Nephron progenitor cell (in vitro differentiated cells): Measurements from ENCODE around the gene CTNNA3.

Source experiments
- DNase-seq: peaks from one replicate; pipeline ENCODE4 v3.0.0; 2021
- H3K27ac Mint-ChIP-seq: 2 replicates; pipeline ENCODE4 v1.8.0; 2021; ENCODE audit warnings: mild to moderate bottlenecking, moderate library complexity, mixed read lengths
- H3K27me3 Mint-ChIP-seq: 2 replicates; pipeline ENCODE4 v1.8.0; 2021; ENCODE audit warnings: mild to moderate bottlenecking, low read depth, mixed read lengths; ENCODE audit not compliant: poor library complexity
- H3K36me3 Mint-ChIP-seq: 2 replicates; pipeline ENCODE4 v1.8.0; 2021; ENCODE audit warnings: low read depth, mixed read lengths
- H3K4me1 Mint-ChIP-seq: 2 replicates; pipeline ENCODE4 v1.8.0; 2021; ENCODE audit warnings: mixed read lengths
- H3K4me3 Mint-ChIP-seq: 2 replicates; pipeline ENCODE4 v1.8.0; 2021; ENCODE audit warnings: mild to moderate bottlenecking, moderate library complexity, mixed read lengths
- H3K9me3 Mint-ChIP-seq: 2 replicates; pipeline ENCODE4 v1.8.0; 2021; ENCODE audit warnings: mild to moderate bottlenecking, moderate library complexity, mixed read lengths
- CTCF ChIP-seq: fragments of 200-600 bp; sonication (generic); IDR thresholded peaks from 2 replicates; pipeline ENCODE4 v1.5.0; 2021; ENCODE audit warnings: antibody characterized with exemption

The CTNNA3 gene

DNA sequence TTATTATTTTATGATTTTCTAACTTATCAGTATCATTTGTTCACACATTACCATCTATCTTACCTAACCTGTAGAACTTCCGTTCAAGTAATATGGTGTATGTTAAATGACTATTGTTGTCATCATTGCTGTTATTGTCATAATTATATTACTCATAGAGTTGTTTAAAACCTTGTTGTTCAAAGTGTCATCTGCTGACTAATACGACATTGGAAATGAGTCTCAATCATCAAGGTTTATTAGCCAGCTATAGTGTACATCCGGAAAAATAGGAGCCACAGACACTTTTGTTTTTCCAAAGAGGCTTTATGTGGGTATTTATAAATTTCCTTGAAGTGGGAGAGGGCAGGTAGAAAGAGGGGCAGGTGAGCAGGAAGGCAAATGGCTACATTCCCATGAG, 1157.1 kb downstream of the CTNNA3 start:
- H3K27ac Mint-ChIP-seq = no peak overlapping the region
- no peak for DNase-seq
- H3K36me3 Mint-ChIP-seq = no peaks in the 10 kb centered on the region
- H3K4me1 Mint-ChIP-seq = no peaks in the 10 kb centered on the region
- H3K9me3 Mint-ChIP-seq = no peaks in the 10 kb centered on the region
- H3K27me3 Mint-ChIP-seq = no peaks in the 10 kb centered on the region
- no peak overlapping the region for H3K4me3 Mint-ChIP-seq
- no peak for TF ChIP-seq CTCF

- H3K27ac Mint-ChIP-seq = no peak overlapping the region
- H3K36me3 Mint-ChIP-seq = no peaks in the 10 kb centered on the region
- H3K27me3 Mint-ChIP-seq = no peaks in the 10 kb centered on the region
- TF ChIP-seq CTCF = no peak
- H3K9me3 Mint-ChIP-seq = no peaks in the 10 kb centered on the region
- H3K4me1 Mint-ChIP-seq = no peaks in the 10 kb centered on the region
- DNase-seq = no peak
- H3K4me3 Mint-ChIP-seq = no peak overlapping the region
Observed at GRCh38 chr10:66538371-66538770, 1157.6 kb downstream of the CTNNA3 start.

DNA sequence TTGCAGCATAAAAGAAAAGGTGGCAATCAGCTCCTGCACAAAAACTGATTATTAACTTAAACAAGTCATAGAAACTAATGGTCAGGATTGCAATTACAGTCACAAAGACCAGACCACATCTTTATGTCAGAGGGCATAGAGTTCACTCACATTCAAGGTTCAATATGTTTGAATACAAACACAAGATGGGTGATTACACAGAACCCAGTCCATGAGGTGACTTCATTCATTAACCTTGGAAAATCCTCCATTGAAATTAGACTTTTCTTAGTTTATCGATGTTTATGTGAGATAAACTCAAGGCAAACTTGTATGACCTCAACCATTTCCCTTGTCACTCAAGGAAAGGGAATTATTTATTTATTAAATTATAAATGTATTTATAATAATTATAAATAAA, 1158.8 kb downstream of the CTNNA3 start:
- no peak overlapping the region for H3K4me3 Mint-ChIP-seq
- no peaks in the 10 kb centered on the region for H3K4me1 Mint-ChIP-seq
- DNase-seq = no peak
- no peaks in the 10 kb centered on the region for H3K36me3 Mint-ChIP-seq
- TF ChIP-seq CTCF = no peak
- H3K27ac Mint-ChIP-seq = no peak overlapping the region
- H3K9me3 Mint-ChIP-seq = no peaks in the 10 kb centered on the region
- H3K27me3 Mint-ChIP-seq = no peaks in the 10 kb centered on the region

- no peaks in the 10 kb centered on the region for H3K9me3 Mint-ChIP-seq
- no peak for TF ChIP-seq CTCF
- H3K27ac Mint-ChIP-seq = no peak overlapping the region
- no peaks in the 10 kb centered on the region for H3K36me3 Mint-ChIP-seq
- DNase-seq = no peak
- no peak overlapping the region for H3K4me3 Mint-ChIP-seq
- H3K27me3 Mint-ChIP-seq = no peaks in the 10 kb centered on the region
- H3K4me1 Mint-ChIP-seq = no peaks in the 10 kb centered on the region
Observed at GRCh38 chr10:66535439-66535838, 1160.6 kb downstream of the CTNNA3 start.

DNA sequence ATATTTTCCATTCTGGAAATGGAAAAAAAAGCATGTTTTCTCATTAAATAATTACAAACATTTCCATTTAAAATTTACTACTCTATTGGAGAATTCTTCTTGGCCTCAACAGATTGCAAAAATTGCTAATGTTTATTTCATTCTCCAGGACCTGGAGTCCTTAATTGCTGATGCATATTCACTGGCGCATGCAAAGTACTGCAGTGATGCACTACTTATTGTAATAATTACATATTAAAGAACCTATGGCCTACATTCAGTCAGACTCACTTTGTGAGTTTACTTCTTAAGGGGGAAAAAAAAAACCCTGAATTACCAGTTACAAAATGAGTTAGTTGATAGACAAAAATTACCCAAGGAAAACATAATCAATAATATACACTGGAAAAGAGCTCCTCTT, 1161.1 kb downstream of the CTNNA3 start:
- H3K27me3 Mint-ChIP-seq = no peaks in the 10 kb centered on the region
- H3K36me3 Mint-ChIP-seq = no peaks in the 10 kb centered on the region
- no peak for DNase-seq
- H3K27ac Mint-ChIP-seq = no peak overlapping the region
- TF ChIP-seq CTCF = no peak
- no peaks in the 10 kb centered on the region for H3K9me3 Mint-ChIP-seq
- no peaks in the 10 kb centered on the region for H3K4me1 Mint-ChIP-seq
- no peak overlapping the region for H3K4me3 Mint-ChIP-seq

DNA sequence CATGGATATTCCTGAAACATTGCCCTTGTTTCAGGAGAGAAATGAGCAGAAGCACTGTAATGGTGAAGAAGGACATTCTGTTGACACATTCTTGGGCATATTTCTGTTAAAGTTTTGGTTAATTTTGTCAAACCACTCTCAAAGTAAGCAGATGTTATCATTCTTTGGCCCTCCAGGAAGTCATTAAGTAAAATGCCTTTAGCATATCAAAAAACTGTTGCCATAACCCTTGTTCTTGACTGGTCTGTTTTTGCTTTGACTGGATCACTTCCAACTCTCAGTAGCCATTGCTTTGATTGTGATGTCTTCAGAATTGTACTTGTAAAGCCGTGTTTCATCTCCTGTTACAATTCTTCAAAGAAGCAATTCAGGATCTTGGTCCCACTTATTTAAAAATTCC, 1174.5 kb downstream of the CTNNA3 start:
- no peak for TF ChIP-seq CTCF
- Mint-ChIP-seq H3K4me1 (no peaks in the 10 kb centered on the region), H3K9me3 (no peaks in the 10 kb centered on the region), H3K27ac (no peak overlapping the region), H3K27me3 (no peaks in the 10 kb centered on the region), H3K36me3 (no peaks in the 10 kb centered on the region), H3K4me3 (no peak overlapping the region)
- DNase-seq = no peak
